GM18507 (cell line): ENCODE data around the gene TCF7L2.

ENCODE experiments used
- DNase-seq: peaks from one replicate; pipeline ENCODE4 v3.0.0; 2011; ENCODE audit warnings: low read depth; ENCODE audit not compliant: insufficient read length; ENCODE audit errors: extremely low spot score
- FAIRE-seq: peaks from 2 replicates; lab custom pipeline; 2011; peaks lifted over from hg19 to GRCh38; lab: Jason Lieb, UNC

Gene TCF7L2

DNA sequence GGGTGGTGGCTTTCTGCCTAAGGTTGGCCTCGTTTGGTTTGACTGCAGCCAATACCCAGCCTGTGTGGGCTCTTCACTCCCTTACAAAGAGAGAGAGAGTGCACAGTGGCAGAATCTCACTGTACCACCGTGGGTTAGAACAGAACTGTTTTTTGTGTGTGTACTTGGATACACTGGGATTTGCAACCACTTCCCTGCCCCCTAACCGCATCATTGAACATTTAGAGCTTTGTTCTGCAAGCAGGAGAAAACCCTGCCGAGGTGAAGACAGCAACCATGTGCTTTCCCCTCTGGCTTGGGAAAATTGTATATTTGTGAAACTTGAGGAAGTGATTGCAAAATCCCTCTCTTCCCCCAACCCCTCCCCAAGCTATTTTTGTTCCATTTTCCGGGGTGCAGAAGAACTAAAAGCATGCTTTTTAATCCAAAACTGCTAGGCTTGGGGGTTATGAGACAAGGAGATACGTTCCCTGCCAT is 201.2 kb downstream of the TCF7L2 start:
- no peak for FAIRE-seq
- DNase-seq, result no peak

DNA sequence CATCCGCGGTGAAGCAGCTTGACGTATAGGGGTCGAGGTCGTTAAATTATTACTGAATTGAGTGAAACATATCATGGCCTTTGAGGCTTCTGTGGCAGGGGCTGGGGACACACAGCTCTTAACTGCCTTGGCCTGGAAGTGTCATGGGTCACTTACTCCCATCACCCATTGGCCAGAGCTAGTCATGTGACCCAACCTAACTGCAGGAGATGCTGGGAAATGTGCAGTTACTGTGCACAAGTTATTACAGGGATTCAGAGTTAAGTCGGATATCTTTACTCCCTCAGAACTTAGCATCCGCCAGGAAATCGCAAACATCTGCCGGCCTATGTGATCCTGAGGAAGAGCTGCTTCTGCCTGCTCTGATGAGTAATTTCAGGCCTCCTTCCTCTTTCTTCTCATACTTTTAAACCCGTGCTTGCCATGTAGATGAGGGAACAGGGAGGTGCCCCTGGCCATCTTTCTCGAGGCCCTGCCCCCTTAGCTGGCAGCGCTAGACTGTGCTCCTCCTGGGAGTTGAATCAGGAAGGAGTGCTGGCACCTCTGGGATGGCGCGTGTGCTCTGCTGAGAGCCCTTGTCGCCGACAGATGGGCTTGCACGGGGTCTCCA is 203.6 kb downstream of the TCF7L2 start:
- no peak for DNase-seq
- no peak for FAIRE-seq

DNA sequence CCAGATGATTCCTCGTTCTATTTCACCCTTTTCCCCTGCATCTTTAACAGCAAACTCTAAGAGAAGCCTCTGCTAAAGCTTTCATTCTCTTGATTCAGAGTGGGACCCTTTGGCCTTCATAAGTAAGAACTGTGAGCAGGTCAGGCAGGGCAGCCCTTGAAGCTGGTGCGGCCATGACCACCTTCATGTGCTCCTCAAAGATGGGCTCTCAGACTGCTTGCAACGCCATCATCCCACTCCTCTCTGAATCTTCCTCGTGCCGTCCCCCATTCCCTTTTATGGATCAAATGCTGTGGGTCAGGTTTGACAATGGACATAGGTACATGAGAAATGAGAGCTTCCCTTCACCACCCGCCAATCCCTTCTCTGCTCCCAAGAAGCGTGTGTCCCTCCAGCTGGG is 207.4 kb downstream of the TCF7L2 start:
- DNase-seq, result no peak
- FAIRE-seq, result no peak

DNA sequence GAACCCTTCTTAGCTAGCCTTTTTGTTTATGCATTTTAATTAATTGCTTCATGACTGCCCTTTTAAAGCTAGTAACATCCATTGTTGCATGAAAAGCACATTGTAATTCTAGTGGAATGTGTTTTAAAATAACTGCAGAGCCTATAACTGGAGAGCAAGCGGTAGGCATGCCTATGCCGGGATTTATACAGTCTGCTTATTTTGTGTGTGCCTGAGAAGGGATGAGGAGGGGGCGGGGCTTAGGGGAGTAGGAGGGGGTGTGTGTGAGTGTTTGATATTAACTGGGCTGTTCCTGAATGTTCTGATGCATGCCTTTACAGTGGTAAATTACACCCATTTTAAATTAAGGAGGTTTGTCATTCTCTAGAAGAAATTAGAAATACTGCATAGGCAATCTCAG is 208.1 kb downstream of the TCF7L2 start:
- no peak for FAIRE-seq
- no peak for DNase-seq

DNA sequence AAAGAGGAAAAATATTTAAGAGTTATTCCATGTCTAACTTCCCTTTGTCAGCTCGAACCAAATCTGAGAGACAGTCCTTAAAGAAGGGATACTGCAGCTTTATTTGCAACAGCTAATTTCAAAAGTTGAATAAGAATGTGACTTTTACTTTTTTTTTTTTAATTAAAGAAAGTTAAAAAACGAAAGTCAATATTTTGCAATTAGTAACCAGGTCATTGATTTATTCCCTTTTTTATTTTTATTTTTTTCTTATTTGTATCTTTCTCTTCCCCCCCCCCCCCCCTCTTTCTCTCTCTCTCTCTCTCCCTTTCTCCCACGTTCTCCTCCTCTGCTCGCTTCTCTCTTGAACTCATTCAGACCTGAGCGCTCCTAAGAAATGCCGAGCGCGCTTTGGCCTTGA is 209.5 kb downstream of the TCF7L2 start:
- FAIRE-seq (no peak), DNase-seq (no peak)

DNA sequence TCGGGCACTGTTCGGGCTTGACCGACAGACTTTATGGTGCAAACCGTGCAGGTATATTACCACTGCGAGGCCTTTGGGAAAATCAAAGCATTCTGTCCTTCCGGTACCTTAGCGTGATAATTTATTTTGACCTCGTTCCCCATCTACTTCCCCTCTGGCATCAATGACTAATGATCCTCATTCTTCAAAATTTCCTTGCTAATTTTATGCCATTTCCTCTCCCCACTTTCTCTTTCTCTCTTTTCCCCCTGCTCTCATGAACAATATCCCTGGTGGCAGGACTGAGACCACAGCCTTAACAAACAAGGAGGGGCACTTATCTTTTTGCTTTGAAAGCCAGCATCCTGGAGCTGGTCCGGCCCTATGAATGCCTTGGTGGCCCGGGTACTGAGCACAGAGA is 210.6 kb downstream of the TCF7L2 start:
- no peak for FAIRE-seq
- DNase-seq, result no peak

DNA sequence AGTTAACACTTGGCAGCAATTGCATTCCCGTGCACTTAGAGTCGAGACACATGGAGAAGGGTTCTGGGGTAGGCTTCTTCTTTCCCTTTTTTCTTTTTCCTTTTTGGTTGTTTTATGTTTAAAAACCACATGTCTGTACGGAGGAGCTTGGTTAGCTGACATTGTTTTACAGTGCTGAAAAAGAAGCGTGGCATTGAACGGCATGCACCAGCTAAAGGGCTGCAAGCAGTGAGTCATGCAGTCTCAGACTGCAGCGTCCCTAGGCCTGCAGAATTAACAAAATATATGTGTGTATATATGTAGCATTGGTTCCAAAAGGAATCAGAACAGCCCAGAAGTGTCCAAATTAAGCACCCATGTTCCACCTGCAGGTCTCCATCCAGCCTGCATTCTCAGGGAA is 211.0 kb downstream of the TCF7L2 start:
- DNase-seq (no peak), FAIRE-seq (no peak)

DNA sequence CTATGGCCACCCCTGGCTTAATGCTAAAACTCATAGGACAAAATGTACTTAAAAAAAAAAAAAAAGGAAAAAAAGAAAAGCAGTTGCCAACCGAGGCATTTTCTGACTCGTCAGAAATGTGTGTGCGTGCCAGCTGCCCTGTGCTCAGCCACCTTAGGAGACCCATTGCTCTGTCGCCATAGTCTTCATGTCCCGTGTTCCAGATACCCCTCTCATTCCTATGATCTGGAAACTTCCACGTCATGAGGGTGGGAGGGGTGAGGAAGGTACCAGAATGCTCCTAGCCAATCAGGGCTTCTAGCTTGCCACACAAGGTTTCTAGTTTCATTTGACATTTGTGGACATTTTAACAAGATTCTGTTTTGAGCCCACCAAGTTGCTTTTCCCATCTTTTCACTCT is 212.9 kb downstream of the TCF7L2 start:
- FAIRE-seq (no peak), DNase-seq (no peak)

DNA sequence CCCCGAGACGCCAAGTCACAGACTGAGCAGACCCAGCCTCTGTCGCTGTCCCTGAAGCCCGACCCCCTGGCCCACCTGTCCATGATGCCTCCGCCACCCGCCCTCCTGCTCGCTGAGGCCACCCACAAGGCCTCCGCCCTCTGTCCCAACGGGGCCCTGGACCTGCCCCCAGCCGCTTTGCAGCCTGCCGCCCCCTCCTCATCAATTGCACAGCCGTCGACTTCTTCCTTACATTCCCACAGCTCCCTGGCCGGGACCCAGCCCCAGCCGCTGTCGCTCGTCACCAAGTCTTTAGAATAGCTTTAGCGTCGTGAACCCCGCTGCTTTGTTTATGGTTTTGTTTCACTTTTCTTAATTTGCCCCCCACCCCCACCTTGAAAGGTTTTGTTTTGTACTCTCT is 215.6 kb downstream of the TCF7L2 start:
- no peak for FAIRE-seq
- DNase-seq, result no peak

DNA sequence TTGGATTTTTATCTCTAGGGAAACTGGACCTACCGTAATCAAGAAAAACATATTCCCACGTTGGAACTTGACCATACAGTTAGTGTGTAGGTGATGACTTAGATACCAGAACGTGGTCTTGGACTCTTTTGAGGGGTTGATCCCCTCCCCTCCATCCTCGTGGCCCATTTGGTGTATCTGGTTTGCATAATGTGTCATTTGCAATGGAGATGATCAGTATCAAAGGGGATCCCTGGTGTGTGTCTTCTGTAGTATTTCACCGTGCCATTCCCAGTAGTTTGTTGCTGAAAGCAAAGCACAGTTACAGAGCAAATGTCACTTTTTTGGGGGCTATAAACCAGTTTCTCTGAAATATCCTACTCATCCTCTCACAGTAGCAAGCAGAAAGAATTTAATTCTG is 217.7 kb downstream of the TCF7L2 start:
- DNase-seq, result no peak
- FAIRE-seq, result no peak

DNA sequence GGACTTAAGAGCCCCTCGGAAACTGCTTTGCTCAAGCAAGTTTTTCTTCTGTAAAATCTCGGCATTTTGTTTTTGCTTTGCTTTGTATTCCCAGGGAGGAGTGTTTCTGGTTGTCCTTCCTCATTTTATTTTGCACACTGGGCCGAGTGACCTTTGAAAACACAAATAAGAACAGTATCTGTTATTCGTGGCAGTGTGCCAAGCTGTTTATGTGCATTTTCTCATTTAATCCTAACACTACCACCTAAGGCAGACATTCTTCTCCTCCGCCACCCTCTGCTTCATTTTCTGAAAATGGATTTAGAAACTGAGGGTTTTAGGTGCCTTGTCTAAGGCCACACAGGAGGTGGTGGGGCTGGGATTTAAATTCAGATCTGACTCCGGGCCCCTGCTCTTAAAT is 218.5 kb downstream of the TCF7L2 start:
- FAIRE-seq, result no peak
- no peak for DNase-seq

DNA sequence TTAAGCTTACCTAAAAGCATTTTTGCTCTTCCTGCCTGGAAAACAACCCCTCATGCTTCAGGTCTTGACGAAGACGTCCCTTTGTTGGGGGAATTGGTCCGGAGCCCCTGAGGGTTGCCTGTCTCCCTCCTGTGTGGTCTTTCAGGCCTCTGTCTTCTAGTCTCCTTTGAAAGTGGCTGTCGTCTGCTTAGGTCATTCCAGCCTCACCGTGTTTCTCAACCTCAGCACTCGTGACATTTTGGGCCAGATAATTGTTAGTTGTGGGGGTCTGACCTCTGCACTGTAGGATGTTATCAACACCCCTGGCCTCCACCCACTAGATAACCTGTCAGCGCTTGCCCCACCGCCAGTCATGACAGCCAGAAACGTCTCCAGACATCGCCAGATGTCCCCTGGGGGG is 219.1 kb downstream of the TCF7L2 start:
- DNase-seq (no peak), FAIRE-seq (no peak)

DNA sequence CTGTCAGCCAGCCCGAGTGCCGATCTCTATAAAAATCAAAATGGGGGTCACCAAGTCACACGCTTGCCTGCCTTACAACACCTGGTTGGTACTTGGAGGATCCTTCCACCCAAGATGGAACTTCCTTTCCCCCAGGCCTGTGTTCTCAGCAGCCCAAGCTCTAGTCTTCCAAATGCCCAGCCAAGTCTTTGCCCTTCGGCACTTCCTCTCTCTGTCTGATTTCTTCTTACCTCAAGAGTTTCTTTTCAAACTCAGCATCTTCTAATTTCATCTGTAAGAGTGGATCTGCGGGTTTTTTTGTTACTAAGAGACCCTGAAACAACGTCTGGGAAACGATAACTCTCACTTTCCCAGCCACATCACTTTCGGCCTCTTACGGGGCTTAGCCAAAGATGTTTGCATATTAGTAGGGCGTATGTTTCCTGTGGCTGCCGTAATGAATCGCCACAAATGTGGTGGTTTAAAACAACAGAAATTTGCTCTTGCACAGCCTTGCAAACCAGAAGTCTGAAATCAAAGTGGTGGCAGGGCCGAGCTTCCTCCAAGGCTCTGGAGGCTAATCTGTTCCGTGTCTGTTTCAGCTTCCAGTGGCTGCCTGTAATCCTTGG is 219.9 kb downstream of the TCF7L2 start:
- FAIRE-seq, result peak; percentile 77
- peak; percentile 23 for DNase-seq

DNA sequence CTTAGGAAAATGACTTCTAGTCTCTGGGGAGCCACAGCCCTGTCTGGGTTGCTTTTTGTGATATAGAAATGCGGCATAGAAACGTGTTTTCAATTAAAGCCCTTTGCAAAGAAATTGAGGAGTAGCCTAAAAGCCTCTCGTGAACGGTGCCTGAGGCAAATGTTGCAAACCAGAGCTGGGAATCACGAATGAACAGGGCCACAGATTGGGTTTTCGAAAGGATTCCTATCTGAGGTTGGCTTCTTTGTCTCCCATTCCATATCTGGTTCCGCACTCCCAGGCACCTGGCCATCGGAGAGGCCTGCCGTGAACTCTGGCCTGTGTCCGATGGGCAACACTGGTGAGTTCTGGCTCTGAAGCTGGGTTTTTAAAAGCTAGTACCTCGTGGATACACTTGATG is 221.6 kb downstream of the TCF7L2 start:
- FAIRE-seq, result no peak

DNA sequence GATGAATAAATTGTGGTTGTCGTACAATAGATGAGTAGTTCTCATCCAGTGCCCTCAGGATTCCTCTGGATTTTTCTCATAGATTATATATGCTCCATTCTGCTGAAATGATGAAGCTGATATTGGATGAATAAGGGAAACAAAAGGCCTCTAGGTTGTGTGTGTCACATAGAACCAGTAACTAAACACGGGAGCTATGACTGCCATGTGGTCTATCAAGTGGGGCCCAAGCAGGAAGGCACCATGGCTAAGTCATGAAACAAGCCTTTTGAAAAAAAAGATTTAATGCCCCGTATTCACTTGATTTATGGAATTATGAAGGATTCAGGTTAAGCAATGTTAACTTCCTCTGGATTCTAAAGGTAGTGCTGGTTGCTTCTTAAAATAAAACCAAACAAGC is 225.1 kb downstream of the TCF7L2 start:
- FAIRE-seq (no peak), DNase-seq (no peak)

More for the DNA sequence above, 221.6 kb downstream of the TCF7L2 start:
- DNase-seq, result no peak

DNA sequence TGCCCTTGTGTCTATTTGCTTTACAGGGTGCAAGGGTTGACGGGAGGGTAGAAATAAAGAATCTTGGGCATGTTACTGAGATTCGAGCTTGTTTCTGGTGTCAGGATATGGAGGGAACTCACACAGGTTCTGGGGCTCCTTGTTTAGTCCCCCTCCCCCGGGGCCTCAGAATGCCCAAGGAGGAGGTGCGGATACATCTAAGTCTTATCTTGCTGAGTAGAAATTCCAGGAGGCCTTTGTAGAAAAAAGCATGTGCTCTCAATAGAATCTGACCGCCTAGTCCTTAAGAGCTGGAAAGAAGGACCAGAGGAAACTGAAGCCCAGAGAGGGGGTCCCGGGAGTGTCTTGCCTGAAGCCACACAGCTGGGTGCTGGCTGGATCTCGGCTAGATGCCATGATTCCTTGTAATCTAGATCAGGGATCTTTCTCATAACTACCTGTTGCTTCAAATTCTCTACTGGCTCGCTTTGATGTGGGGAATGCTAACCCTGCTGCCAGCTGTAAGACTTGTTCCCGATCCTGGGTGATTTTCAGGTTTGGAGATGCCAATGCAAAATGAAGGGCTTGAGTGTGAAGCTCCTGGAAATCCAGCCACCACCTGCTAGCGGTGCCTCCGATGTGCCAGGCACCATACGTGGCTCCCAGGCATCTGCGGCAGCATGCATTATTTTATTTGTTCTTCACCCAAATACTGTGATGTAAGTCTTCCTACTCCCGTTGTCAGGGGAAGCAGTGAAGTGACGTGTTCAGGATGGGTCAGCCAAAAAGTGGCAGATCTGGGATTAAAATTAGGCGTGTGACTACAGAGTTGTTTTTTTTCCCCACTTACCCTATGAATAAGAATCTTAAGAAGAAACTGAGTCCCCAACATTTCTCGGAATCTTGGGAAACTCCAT is 226.0 kb downstream of the TCF7L2 start:
- FAIRE-seq (no peak), DNase-seq (no peak)

DNA sequence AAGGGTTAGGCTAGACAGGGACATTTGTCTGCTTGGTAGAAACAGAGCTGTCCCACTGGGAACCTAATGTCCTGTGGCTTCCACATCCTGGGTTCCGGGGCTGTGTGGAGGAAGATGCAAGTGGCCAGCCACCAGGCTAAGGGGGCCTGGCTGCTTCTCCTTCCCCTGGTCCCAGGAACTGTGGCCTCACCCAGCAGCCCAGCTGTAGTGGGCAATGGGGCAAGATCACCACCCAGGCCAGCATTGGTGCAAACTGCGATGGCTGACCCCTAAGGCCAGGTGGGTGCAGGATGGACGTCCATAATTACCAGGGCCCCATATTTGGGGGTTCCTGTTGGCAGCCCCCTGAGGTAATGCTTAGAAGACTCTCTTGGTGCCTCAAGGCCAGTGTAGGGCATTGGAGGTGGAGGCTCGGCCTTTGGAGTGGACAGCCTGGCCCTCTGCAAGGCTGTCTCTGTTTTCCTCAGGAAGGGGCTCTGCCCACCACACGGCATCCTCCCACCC is 226.7 kb downstream of the TCF7L2 start:
- DNase-seq (no peak), FAIRE-seq (no peak)

DNA sequence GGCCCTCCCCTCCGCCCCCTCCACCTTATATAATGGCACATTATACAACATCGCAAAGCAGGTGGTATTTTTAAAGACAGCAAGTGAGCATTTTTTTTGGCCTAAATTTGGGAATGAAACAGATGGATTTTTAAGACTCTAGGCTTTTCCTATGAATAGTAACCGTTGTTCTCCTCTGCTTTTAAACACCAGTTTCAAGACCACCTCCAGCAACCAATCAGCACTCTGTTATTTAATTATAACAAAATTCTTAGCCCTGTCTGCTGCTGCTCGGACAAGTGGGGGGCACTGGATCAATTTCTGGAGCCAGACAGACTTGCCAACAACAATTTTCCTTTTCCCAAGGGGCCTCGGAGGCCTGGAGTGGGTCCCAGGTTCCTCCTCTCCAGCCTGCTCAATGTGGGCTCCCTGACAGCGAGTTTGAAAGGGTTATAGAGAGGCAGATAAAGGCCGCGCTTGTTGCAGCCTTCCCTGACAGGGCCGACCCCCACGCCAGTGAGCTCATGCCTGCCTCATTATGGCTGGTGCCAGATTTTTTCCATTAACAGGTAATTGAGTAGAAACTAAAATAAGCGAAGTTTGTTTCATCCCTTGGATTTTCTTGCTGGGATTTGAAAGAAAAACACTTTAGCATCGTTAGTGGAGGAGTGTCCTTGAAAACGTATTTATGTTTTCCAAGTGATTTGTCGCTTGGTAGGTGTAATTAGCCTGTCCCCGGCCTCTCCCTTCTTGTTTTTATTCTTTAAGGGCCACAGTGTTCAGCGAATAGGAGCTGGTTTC is 227.3 kb downstream of the TCF7L2 start:
- FAIRE-seq (no peak), DNase-seq (no peak)

DNA sequence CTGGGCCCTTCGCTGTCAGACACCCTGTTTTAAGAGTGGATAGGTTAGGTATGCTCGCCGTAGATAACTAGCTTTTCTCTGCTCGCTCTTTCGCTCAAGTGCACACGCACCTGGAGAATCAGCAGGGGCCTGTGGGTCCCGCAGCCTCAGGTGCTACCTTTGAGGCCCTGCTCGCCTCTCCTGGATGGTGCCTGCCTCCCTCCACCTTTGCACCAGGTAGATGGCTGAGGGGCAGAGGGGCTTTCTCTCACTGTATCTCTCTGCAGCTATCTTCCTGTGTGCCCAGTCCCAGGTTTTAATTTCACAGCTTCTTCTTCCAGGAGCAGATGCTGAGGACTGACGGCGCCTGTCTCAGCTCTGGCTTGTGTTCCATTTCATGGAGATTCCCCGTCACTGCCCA is 227.9 kb downstream of the TCF7L2 start:
- DNase-seq (no peak), FAIRE-seq (no peak)

DNA sequence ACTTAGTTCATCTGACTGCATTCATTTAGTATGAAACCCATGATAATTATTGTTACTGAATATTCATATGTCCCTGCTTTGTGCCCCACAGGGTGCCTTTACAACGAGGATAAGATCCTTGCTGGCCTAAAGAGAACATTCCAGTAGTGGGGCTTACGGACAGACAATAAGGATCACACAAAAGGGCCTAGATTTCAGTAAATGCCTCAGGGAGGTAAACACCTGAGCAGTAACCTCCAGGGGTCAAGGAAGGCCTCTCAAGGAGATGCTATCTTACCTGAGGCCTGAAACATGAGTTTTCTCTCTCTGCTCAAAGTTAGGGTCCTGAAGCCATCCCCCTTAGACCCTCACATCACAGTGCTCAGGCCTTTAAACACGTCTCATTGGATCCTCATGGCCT is 228.7 kb downstream of the TCF7L2 start:
- FAIRE-seq, result no peak
- DNase-seq, result no peak
